NCI-H1105 treated with DMSO at 0.1 percent for 48 hours (cell line): Measurements from ENCODE around the gene BRD7.

Experiments
- DNase-seq: peaks from one replicate; lab custom pipeline; 2025; lab: John Stamatoyannopoulos, UW

Gene BRD7

DNA sequence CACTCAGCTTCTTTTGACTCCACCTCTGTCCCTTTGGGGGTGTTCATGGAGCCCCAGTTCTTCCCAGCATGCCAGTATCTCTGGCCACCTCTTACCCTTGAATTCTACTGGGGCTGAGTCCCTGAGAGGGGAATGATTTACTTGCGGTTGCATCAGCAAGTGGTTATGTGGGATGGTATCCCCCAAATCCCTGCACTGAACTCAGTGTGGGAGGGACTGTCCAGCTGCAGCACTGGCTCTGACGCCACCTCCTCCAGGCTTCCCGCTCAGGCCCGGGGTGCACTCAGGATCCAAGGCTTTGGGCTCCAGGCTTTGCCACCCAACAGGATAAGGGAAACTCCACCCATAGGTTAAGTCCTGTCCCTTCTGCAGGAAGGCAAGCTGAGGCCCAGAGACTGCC, 21.1 kb upstream of the BRD7 start:
- no peak for DNase-seq

DNA sequence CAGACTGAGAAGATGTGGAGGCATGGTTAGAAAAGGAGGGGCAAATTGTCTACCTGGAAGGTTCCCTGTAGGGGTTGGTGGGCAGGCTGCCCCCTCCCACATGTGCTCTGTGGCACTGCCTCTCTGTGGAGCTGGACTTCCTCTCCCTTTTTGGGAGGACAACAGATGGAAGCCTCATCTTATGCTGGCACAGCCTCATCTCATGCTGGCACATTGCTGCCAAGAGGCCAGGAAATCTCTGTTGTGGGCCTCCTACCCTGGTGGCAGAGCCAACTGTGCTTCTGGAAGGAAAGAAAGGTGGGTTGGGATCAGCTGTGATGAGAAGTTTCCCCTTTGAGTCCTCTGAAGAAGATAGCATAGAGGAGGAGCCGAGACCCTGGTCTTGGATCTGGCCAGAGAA, 19.7 kb upstream of the BRD7 start:
- DNase-seq, result no peak

DNA sequence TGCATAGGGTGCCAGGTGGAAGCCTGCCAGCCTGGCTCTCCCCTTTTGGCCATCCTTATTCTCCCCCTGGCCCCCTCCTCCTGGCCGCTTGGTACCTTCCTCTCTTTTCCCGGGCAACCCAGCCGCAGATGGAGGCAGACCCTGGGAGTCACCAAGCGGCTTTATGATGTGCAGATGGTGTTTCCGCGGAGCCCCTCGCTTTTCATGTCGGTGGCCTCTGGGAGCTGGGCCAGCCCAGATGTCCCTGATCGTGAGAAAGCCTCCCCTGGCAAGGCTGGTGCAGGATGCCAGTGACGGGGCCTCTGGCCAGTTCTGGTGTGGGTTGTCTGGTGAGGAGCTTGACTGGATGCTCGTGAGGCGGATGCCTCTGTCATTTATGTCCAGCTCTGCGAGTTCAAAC, 18.0 kb upstream of the BRD7 start:
- peak; percentile 32 for DNase-seq

DNA sequence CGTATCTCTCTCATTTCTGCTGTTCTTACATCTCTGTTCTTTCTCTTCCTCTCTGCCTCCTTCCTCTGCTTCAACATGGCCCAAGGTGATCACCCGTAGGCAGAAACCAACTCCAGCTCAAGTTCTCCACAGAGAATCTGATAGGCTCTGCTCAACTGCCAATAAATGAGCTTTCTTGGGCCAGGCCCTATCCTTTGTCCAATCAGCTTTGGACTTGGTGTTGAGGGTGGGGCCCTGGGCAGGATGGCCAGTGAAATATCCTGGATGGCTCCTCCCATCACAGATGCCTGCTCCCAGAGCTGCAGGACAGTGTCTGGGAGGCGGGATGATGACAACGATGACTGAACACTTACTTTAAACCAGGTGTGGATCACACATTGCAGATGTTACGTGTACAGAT, 17.4 kb upstream of the BRD7 start:
- no peak for DNase-seq

DNA sequence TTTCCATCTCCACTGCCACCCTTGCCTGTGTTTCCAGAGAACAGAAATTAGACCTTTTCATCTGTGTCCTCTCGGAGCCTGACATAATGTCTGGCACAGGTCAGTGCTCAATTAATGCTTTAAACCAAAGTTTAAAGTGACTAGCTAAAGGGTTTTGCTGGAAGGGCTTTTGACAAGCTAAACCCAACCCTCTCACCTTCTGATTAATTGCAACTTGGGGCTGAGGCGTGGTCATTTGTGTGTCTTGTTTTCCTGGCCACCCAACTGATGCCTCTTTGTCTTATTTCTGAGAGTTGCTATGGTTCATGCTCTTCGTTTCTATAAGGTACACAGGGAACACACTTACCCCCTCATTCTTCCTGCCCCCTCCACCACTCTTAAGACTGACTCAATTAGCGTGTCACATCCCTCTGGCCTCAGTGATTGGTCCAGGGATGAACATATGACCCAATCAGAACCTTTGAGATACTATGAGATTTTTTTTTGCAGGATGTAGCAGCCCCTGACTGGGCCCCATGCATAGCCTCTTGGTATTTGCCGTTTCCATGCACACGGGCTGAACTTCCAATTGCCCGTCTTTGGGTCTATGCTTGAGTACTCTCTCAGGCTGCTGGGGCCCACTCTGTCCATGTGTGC, 15.8 kb upstream of the BRD7 start:
- no peak for DNase-seq

DNA sequence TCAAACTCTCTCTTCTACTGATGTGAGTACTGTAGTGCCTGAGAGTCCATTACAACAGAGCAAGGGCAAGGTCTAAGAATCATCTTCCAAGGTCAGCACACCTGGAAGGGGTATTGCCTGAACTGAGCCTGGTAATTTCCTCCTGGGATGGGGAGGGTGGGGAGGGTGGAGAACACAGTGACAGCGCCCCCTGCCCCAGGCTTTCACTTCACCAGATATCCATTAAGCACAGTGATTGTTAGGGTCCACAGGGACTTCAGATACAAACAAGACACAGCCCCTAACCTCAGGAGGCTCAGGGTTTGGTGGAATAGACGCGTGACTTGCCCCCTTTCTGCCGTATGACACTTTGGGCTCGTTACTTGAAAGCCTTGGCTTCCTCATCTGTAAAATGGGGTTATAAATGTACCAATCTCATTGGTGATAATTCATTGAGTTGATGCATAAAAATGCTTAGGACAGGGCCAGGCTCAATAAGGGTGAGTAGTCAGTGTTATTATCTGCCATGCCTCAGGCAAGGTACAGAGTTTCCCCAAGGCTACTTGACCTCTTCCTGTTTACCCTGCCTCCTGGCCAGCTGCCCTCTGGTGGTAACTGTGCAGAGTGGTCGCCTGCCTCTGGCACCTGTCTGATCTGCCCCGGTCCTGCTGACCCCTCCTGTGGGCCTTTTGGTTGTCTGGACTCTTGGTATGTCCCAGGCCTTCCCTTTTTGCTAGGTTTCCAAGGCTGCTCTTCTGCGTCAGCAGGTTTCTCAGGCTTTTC, 13.1 kb upstream of the BRD7 start:
- DNase-seq, result no peak

DNA sequence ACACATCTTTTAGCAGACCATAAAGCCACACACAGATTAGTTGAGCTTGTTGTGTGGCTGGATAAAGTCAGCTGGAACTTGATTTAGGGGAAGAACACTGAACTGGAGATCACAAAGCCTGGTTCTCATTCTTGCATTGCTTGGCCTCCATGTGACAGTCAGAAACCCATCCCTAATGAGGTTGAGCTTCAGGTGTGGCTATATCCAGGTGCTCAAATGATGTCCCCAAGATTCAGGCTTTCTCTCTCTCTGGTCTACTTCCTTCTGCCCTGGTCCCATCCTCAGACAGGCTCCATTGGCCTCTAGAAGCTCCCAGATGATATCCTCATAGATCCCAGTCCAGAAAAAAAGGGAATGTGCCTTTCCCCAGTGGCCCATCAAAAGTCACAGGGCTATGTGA, 9.6 kb upstream of the BRD7 start:
- no peak for DNase-seq

DNA sequence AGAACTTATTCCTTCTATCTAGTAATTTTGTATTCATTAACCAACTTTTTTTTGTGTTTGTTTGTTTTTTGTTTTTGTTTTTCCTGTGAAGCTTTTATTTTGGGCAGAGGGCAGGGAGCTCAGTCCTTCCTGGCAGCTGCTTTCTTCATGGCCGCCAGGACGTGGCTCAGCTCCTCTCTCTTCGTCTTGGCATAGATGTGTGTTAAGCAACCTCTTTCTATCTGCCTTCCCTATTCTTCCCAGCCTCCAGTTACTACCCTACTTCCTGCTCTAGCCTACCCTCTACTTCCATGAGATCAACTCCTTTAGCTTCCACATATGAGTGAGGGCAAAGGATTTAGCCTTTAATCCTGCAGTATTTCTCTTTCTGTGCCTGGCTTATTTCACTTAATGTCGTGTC, 8.2 kb upstream of the BRD7 start:
- no peak for DNase-seq

DNA sequence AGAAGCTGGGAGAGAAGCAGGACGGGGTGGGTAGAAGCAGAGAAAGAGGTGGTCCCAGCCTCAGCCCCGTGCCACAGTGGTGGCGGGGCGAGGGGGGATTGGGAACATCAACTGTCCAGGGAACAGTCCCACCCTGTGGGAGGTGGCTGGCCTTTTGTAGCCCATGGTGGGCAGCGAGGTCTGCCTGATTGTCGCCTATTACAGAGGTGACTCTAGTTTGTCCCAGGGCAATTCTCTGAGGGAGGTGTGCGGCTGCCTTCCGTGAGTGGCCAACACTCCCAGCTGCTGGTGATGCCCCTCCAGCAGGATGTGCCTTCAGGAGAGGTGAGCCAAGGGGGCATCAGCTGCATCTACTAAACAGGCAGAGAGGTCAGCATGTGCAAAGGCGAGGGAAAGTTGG, 5.0 kb upstream of the BRD7 start:
- no peak for DNase-seq

DNA sequence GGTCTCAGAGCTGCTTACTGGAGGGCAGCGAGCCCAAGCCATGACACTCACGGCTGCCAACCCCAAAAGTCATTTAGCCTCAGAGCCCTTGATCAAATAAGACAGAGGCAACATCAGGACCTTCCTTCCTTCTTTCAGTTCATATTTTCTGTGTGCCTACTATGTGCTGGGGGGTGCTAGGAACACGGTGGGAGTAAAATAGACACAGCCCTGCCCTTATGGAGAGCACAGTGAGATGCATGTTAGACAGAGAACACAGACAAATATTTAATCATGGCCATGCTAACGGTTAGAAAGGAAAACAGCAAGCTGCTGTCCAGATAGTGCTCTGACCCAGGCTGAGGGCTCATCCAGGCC, 4.5 kb upstream of the BRD7 start:
- DNase-seq, result no peak

DNA sequence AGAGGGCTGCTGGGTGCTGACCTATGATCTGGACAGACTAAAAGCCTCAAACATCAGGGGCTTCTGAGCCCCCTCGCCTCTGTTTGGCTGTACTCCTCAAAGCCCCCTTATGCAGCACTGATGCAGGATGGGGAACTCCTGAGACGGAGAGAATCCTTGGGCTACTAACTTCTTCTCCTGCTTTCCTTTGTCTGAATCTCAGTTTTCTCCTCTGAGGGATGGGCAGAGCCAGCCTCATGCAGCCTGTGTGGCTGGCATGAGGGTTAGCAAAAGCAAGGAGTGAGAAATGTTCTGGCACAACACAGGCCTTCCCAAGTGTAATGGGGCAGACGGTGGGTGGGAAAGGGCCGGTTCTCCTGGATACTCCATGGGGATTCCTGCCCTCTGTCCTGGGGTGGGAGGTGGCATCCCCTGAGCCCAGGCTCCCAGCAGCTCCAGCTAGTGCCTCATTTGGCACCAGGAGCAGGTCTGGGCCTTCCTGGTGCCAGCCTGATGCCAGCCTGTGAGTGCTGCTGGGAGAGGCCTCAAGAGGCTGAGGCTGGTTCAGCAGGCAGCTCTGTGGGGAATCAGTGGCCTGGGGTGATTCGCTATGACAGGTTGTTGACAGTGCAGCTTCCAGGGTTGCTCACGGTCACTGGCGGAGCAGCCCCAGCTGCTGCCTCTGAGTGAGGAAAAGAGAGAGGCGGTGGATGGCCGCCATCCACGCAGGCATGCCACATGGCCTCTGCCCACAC, 4.0 kb upstream of the BRD7 start:
- DNase-seq, result no peak

DNA sequence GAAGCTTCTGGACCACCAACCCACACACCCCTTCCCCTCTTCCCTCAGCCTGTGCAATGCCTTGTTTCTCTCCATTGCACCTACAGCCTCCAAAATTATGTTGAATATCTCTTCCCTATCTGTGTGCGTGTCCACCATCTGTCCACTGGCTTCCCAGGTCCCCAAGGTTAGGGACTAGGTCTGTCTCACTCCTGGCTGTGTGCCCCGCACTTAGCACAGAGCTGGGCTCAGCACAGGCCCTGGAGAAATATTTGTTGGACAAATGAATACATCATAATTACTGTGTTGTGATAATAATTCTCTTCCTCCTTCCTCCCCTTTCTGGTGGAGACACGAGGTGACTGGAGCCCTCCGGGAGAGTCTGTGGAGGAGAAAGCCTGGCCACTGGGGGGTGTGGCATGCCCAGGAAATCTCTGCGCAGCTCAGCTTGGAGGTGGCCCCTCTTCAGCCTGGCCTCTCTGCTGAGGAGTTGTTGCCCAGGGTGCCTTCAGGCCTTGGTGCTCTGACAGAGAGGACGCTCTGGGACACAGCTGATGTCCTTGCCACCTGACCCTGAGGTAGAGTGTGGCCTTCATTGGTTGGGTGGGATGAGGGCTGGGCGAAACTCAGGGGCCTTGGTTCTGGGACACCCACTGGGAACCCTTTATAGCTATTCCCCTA, 3.3 kb upstream of the BRD7 start:
- DNase-seq, result no peak

DNA sequence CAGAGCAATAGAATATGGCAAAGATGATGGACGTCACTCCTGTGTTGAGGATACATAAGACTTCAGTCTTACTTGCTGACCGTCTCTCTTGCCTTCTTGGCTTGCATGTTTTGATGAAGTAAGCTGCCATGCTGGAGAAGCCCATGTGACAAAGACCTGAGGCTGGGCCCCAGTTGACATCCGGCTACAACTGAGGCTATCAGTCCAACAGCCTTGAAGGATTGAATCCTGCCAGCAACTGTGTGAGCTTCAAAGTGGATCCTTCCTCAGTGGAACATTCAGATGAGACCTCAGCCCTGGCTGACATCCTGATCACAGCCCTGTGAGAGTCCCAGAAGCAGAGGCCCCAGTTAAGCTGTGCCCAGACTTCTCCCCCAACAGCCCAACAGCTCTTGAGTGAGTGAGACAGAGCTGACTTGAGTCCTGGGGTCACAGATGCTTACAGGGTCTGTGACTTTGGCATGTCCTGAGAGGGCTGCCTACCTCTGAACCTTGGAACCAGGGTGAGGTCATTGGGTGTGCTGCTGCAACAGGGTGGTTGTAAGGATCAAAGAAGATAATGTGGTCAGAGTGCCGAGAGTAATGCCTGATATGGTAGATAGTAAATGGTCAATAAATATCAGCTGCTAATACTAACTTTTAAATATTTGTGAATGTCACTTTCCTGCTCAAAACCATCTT, 2.4 kb upstream of the BRD7 start:
- DNase-seq, result no peak

DNA sequence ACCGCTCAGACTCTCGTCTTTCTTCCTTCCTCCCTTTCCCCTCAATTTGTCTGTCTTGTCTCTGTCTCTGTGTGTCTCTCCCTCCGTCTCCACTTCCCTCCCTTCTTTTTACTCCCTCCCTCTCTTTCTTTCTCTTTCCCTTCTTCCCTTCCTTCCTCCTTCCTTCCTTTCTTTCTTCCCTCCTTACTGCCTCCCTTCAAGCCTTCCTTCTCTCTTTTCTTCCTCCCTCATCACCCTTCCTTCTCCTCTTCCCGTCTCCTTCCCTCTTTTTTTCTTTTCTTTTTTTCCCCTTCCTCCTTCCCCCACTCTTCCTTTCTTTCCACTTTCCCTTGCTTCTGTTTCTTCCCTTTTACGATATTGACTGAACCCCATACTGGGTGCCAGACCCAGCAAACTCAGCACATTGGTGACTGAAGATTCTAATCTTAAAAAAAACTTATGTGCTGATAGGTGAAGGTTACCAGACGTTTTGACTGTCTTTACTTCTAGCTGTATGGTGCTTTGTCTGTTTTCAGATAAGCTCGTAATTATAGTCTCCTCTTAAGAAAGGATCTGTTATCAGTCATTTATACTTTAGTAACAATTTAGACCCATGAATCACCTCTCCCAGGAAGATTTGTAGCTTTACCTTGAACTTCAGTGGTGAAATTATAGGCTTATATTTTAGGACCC, 481 bp upstream of the BRD7 start:
- DNase-seq, result no peak

DNA sequence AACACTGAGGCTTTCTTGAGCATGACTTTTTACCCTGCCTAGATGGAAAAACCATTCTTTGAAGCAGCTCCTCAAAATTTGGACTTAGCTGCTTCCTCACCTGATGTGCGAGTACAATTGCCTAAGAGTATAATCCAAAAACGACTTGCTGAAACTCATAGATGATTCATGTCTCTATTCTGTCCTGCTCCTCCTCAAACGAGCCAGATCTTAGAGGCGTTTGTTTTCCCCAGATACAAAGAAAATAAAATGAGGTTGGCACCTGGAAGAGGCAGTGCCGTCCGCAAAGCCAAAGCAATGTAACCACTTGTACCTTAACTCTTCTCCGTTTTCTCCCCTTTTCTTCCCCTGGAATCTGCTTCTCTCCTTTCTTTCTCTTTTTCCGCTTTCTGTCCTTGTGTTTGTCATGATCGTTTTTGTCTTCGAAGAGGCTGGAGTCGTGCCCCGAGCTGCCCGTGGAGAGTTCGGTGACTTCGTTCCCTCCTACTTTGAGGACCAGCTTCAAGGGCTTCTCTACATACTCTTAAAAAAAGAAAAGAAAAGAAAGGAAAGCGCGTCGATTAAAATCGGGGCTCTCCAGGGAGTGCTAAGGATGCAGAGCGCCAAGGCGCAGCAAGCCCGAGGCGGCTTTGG, 895 bp downstream of the BRD7 start:
- DNase-seq, result peak; percentile 22

DNA sequence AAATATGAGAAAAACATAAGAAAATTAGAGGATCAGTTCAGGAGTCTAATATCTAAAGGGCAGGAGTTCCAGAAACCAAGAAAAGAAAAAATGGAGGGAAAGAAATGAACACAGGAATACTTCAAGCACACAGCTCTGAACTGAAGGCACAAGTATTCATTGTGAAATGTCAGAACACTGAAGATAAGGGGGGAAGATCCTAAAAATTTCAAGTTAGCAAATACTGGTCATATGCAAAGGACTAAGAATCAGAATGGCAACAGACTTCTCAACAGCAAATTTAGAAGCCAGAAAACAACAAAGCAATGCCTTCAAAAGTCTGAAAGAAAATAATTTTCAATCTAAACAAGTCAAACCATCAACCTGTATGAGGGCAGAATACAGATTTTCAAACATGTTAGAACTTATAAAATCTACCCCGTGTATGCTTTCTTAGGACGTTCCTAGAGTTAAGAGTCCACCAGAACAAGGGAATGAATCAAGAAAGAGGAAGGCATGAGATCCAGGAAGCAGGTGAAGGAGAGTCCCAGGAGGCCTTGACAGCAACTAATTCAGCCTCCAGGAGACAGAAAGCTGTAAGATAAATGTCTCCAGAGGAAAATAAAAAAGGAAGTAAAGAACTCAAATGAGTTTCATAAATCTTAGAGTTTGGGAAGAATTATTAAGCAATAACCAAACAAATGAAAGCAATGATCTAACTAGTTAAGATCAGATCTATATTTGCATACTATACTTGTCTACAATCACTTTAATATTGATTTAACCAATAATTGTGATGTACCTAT, 2.8 kb downstream of the BRD7 start:
- no peak for DNase-seq

DNA sequence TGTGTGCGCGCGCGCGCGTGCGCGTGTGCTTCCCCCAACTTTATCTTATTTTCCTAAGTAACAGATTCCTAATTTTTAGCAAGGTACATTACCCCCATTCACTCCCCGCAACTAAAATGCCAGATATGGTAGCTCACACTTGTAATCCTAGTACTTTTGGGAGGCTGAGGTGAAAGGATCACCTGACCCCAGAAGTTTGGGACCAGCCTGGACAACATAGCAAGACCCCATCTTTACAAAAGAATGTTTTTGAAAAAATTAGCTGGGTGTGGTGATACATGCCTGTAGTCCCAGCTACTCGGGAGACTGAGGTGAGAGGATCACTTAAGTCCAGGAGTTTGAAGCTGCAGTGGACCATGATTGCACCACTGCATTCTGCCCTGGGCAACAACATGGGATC, 5.1 kb downstream of the BRD7 start:
- DNase-seq, result no peak

DNA sequence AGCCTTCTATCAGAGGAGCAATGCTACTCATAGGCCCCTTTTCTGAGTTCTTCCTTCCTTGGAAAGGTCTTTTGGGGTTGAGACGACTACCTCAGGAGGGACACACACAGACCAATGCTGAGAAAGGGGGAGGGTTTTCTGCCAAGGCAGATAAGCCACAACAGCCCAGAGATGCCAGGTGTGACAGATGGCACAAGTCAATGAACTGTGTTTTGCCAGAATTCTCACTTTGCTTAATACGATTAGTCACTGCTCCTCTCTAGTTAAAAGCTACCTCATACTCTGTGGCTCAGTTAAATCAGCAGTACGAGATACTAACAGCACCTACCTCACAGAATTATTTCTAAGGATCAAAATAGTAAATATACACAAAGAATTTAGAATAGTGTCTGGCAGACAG, 8.0 kb downstream of the BRD7 start:
- DNase-seq, result no peak

DNA sequence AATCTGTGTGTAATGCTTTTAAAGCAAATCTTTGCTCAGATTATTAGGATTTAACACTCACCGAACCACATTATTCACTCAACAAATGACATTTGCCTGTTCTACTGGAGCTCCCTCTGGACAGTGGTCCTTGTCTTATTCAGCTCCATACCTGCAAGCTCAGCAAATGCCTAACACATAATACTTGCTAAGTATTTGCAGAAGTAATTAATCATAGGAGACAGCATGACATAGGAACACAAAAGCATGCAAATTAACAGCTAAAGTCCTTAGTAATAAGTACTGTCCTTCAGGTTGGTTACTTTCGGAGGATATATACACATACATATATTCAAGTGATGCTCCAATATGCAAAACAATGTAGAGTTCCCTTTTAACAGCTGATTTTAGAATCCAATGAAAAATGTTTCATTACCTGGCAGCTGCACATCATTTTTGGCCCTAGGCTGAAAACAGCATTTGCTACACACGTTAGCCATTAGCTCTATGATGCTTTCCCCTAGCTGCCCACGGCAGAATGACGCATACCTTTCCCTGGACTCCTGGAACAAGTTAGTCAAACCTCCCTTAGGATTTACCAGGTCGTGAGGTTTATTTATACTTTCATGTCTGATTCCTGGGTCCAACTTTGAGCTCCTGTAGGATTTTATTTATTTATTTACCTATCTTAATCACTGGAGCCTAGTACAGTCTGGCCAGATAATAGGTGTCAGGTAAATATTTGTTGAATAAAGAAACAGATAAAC, 8.6 kb downstream of the BRD7 start:
- DNase-seq, result no peak

DNA sequence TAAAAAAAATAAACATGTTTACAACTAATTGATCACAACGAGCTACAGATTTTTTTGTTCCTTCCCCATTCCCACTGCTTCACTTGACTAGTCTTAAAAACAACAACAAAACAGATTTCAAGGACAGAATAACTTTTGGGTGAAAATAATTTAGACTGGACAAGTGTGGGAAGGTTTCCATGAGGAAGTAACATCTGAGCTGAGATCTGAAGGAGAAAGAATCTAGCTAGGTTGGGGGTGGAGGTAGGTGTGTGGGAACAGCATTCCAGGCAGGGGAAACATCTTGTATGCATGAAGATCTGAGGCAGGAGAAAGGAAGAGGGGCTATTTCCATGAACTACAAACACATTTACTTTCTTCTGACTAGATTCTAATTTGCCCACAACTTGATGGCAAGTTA, 9.2 kb downstream of the BRD7 start:
- no peak for DNase-seq
